HG03025 (cell line): ENCODE data around the gene STARD13.
"Not testable (repeated sequence)": the region's sequence is repeated elsewhere in the genome, so short reads cannot be mapped to it uniquely, and the experiment has no call there.

Experiments
- ATAC-seq: cut with Tn5 transposase; IDR thresholded peaks from one replicate; pipeline ENCODE4 v1.9.1; 2021; ENCODE audit warnings: mild to moderate bottlenecking, moderate library complexity; ENCODE audit not compliant: unreplicated experiment, low FRiP score

Gene STARD13

GRCh38 chr13:33260168-33261098, 25.1 kb downstream of the STARD13 start:
- ATAC-seq: no peak

- no peak for ATAC-seq
Observed at GRCh38 chr13:33259296-33259695, 26.3 kb downstream of the STARD13 start.

- no peak for ATAC-seq
Observed at GRCh38 chr13:33258808-33259193, 26.8 kb downstream of the STARD13 start.

- ATAC-seq: no peak
Observed at GRCh38 chr13:33257841-33258807, 27.4 kb downstream of the STARD13 start.

- ATAC-seq: no peak
Observed at GRCh38 chr13:33256148-33256840, 29.3 kb downstream of the STARD13 start.

- ATAC-seq: no peak
Observed at GRCh38 chr13:33252135-33252534, 33.4 kb downstream of the STARD13 start.

GRCh38 chr13:33251131-33251661, 34.4 kb downstream of the STARD13 start:
- ATAC-seq: peak; percentile 80

GRCh38 chr13:33250609-33251008, 34.9 kb downstream of the STARD13 start:
- no peak for ATAC-seq

- ATAC-seq: no peak
Observed at GRCh38 chr13:33249894-33250293, 35.7 kb downstream of the STARD13 start.

GRCh38 chr13:33249066-33249465, 36.5 kb downstream of the STARD13 start:
- no peak for ATAC-seq

- ATAC-seq: no peak
Observed at GRCh38 chr13:33245505-33246158, 39.9 kb downstream of the STARD13 start.

GRCh38 chr13:33244907-33245287, 40.7 kb downstream of the STARD13 start:
- no peak for ATAC-seq

- no peak for ATAC-seq
Observed at GRCh38 chr13:33244210-33244906, 41.2 kb downstream of the STARD13 start.

- ATAC-seq: no peak
Observed at GRCh38 chr13:33242984-33243617, 42.5 kb downstream of the STARD13 start.

GRCh38 chr13:33242372-33242771, 43.2 kb downstream of the STARD13 start:
- not testable (repeated sequence) for ATAC-seq

GRCh38 chr13:33236021-33236420, 49.5 kb downstream of the STARD13 start:
- ATAC-seq: no peak

- ATAC-seq: no peak
Observed at GRCh38 chr13:33235564-33235963, 50.0 kb downstream of the STARD13 start.

GRCh38 chr13:33235078-33235477, 50.5 kb downstream of the STARD13 start:
- no peak for ATAC-seq

GRCh38 chr13:33233547-33233946, 52.0 kb downstream of the STARD13 start:
- ATAC-seq: no peak
